AG09319 (cell line): Measurements from ENCODE around the gene ACKR2.

Source experiments
- DNase-seq: peaks from one replicate; pipeline ENCODE4 v3.0.0-alpha.2; 2010; ENCODE audit warnings: low read depth; ENCODE audit errors: extremely low read depth
- TF ChIP-seq, protein P1 (sequence below): IDR thresholded peaks from 2 replicates; pipeline ENCODE4 v1.5.1; 2011; ENCODE audit warnings: low read depth, mild to moderate bottlenecking, inconsistent platforms, low read length, moderate library complexity

The ACKR2 gene

GRCh38 chr3:42886294-42886822, 77.1 kb downstream of the ACKR2 start:
- DNase-seq = no peak
- TF ChIP-seq, protein P1, sequence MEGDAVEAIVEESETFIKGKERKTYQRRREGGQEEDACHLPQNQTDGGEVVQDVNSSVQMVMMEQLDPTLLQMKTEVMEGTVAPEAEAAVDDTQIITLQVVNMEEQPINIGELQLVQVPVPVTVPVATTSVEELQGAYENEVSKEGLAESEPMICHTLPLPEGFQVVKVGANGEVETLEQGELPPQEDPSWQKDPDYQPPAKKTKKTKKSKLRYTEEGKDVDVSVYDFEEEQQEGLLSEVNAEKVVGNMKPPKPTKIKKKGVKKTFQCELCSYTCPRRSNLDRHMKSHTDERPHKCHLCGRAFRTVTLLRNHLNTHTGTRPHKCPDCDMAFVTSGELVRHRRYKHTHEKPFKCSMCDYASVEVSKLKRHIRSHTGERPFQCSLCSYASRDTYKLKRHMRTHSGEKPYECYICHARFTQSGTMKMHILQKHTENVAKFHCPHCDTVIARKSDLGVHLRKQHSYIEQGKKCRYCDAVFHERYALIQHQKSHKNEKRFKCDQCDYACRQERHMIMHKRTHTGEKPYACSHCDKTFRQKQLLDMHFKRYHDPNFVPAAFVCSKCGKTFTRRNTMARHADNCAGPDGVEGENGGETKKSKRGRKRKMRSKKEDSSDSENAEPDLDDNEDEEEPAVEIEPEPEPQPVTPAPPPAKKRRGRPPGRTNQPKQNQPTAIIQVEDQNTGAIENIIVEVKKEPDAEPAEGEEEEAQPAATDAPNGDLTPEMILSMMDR = no peak

DNA sequence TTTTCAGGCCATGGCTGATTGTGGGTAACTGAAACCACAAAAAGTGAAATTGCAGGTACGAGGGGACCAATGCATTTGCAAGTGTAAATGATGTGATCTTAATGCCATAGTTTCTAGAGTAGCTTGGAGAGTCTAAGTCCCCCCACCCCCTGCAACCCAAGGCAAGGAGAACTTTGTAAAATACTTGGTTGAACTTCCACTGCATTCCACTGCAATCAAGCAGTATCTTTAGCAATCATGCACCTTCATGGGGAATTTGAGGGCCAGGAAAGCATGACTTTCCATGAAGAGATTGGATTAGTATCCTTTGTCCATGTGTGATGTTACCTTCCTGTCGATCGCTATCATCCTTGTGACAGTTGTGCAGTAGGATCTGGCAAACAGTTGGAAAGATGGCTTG, 77.8 kb downstream of the ACKR2 start:
- TF ChIP-seq, protein P1 = no peak
- no peak for DNase-seq

GRCh38 chr3:42891042-42891441, 81.8 kb downstream of the ACKR2 start:
- TF ChIP-seq, protein P1 = no peak
- DNase-seq = no peak

- DNase-seq = no peak
- TF ChIP-seq, protein P1 = no peak
These were observed 82.9 kb downstream of the ACKR2 start for GRCh38 chr3:42892169-42892568.

DNA sequence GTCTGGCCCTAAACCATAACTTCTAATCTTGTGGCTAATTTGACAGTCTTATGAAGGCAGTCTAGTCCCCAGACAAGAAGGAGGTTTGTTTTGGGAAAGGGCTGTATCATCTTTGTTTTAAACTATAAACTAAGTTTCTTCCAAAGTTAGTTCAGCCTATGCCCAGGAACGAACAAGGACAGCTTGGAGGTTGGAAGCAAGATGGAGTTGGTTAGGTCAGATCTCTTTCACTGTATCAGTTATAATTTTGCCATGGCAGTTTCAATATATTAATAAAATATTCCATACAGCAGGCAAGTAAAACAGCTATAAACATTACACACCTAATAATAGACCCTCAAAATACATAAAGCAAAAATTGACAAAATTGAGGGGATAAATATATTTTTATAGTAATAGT, 83.6 kb downstream of the ACKR2 start:
- TF ChIP-seq, protein P1 = no peak
- no peak for DNase-seq

DNA sequence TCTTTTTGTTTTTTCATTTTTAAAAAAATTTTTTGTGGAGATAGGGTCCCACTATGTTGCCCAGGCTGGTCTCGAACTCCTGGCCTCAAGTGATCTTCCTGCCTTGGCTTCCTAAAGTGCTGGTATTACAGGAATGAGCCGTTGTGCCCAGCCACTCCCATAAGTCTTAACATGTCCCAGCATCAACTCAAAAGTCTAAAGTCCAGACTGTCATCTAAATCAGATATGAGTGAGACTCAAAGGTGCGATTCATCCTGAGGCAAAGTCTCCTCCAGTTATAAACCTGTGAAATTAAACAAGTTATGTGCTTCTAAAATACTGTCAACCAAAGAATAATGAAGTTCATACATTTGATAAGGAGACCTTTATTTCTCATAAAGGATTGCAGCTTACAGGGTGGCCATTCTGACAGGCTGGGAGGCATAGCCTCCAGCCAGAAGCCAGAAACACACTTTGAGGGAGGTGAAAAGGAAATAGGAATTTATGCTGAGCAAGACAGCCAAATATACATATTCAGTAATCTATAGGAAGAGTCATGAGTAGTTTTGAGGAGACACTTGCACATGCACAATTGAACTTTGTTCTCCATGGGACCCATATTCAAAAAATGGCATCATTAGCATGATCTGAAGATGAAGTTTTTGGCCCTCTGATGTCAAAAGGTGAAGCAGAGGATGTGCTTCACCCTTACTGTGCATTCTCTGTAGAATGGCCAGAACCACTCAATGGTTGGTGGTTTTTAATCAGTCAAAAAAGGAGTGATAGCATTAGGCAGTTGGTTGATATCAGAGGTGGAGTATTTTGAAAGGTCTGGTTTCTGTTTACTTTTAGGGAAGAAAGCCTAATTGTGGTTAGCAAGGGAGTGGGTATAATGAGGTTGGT, 85.7 kb downstream of the ACKR2 start:
- DNase-seq = no peak
- TF ChIP-seq, protein P1 = no peak

DNA sequence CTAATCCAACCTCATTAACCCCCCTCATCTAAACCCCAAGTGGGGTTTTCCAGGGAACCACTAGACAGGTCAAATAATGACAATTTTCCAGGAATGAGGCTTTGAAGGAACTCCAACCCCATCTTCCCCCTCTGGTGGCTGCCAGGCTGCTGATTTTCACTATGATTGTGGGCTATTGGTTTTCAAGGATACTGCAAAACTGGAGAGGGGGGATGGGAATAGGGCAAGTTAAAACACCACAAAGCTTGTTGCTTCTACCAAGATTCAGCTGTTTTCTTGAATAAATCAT, 86.3 kb downstream of the ACKR2 start:
- no peak for DNase-seq
- TF ChIP-seq, protein P1 = no peak
